Renal cortical epithelial cell (primary cell): ENCODE results near the gene SUCLG1. TPM values are rescaled to one million over a fixed set of nuclear protein-coding genes. Genes with fewer than 3 reads are reported as not detected.
A peak's percentile ranks its signal among the peaks of the same experiment; 100 is the strongest.

Experiments
- DNase-seq: peaks from one replicate; pipeline ENCODE4 v3.0.0-alpha.2; 2011; ENCODE audit warnings: low read depth
- total RNA-seq: library from RNA; depleted of rRNA; stranded (reverse); fragments of >200 nt; gene quantifications from 2 replicates; pipeline ENCODE4 v1.2.3, GENCODE V29; 2014

Gene SUCLG1
- total RNA-seq = 51.2 and 70.1 TPM in 2 replicates

- DNase-seq = peak; percentile 63
Measured at GRCh38 chr2:84459018-84459943, at the start of gene SUCLG1. Gene SUCLG1, minus strand, starts transcription at chr2:84459280. Its CDS starts 11 bp downstream, at chr2:84459269.

GRCh38 chr2:84498150-84498799 is 39.2 kb upstream of the SUCLG1 start:
- DNase-seq = no peak

GRCh38 chr2:84497285-84497684 is 38.2 kb upstream of the SUCLG1 start:
- DNase-seq = no peak

- no peak for DNase-seq
Measured at GRCh38 chr2:84496386-84496785, 37.3 kb upstream of the SUCLG1 start.

DNA sequence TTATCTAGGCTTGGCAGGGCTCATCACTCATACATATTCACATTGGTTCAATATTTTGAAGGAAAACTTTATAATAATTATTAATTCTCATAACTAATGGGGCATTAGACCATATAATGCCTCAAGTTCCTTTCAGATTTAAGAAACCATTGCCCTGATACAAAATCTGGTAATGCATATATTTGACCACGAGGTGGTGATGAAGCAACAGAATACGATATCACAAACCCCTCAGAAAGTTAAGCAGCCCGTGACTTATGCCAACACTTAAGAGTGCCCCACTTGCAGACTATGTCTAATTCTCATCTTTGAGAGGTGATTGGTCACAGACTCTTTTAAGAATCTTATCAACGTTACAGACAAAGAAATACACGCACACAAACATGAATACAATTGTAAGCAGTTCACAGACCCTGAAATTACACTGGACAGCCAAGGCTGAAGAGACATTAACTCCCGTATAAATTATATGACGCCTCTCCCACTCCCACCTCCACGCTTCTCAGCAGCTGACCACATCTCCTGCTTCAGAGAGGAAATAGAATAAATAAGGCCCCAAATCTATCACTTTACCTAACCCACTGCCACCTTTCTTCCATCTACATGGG is 36.6 kb upstream of the SUCLG1 start:
- peak; percentile 77 for DNase-seq

GRCh38 chr2:84494070-84494469 is 35.0 kb upstream of the SUCLG1 start:
- DNase-seq = no peak

GRCh38 chr2:84493514-84493913 is 34.4 kb upstream of the SUCLG1 start:
- peak; percentile 56 for DNase-seq

DNA sequence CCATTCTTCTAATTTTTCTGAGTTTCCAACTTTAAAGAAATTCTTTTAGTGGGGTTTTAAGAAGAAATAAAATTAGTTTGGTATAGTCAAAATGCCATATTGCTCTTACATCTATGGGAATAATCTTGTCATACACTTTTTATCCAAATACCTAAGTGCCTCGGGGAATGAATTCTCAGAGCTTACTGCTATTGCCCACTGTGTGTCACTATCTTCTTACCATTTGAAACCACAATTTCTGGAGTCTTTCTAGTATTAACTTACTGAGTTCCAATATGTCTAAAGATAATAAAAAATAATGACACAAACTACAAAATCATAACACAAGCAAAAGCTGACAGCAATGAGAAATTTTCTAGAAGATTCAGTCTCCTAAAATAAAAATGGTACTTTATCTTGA is 33.5 kb upstream of the SUCLG1 start:
- DNase-seq = no peak

GRCh38 chr2:84491741-84492140 is 32.7 kb upstream of the SUCLG1 start:
- DNase-seq = no peak

GRCh38 chr2:84491256-84491655 is 32.2 kb upstream of the SUCLG1 start:
- no peak for DNase-seq

GRCh38 chr2:84487298-84487996 is 28.4 kb upstream of the SUCLG1 start:
- DNase-seq = peak; percentile 29

- peak; percentile 98 for DNase-seq
Measured at GRCh38 chr2:84486441-84487115, 27.5 kb upstream of the SUCLG1 start.

GRCh38 chr2:84483320-84483719 is 24.2 kb upstream of the SUCLG1 start:
- no peak for DNase-seq

GRCh38 chr2:84482603-84483002 is 23.5 kb upstream of the SUCLG1 start:
- no peak for DNase-seq

- peak; percentile 42 for DNase-seq
Measured at GRCh38 chr2:84481702-84482101, 22.6 kb upstream of the SUCLG1 start.

DNA sequence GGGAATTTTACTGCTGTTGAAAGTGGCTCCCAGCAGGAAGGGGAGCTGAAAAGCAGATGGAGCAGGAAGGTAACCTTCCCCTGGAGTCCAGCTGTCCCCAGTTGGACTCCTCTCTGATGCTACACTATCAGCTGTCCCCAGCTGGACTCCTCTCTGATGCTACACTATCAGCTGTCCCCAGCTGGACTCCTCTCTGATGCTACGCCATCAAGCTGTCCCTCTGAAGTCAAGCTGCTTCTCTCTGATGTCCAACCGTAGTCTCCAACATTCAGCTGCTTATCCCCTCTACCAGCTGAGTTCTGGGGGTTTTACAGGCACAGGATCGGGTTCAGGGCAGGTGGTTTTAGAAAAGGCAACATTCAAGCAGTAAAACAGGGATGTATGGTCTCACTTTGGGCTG is 19.8 kb upstream of the SUCLG1 start:
- no peak for DNase-seq

- no peak for DNase-seq
Measured at GRCh38 chr2:84477886-84478285, 18.8 kb upstream of the SUCLG1 start.

- DNase-seq = no peak
Measured at GRCh38 chr2:84474176-84474575, 15.1 kb upstream of the SUCLG1 start.

DNA sequence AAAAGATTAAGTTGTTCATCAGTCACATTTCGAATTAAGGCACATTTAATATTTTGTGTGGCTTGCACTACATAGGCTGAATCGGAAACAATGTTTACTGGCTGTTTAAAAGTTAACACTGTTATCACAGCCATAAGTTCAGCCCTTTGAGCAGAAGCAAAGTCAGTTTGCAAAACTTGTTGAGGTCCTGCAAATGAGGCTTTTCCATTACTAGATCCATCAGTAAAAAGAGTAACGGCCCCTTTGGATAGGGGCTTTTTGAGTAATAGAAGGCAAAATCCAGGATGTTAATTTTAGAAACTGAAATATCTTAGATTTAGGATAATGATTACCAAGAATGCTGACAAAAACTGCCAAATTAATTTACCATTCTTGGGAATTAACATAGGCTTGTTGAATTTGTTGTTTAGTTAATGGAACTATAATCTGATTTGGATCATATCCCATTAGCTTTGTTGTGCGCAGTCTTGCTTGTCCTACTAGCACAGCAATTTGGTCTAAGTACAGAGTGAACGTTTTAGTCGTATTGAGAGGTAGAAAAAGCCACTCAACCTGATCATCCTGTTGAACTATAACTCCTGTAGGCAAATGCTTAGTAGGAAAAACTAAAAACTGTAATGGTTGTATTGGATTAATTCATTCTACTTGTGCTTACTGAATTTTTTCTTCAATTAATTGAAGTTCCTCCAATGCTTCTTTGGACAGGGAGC is 13.9 kb upstream of the SUCLG1 start:
- DNase-seq = peak; percentile 53

DNA sequence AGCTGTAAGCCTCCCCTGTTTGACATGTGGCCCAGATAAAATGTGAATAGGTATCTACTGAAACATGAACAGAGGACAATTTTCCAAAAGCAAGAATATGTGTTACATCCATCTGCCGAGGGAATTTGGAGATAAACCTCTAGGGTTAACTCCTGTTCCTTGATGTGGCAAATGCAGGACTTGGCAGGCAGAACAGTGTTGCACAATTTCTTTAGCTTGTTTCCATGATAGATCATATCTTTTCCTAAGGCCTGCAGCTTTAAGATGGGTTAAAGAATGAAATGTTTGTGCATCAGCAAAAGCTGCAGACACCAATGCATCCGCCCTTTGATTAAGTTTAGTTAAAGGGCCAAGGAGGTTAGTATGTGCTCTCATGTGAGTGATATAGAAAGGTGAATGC is 13.3 kb upstream of the SUCLG1 start:
- DNase-seq = peak; percentile 55

- DNase-seq = no peak
Measured at GRCh38 chr2:84467389-84467788, 8.3 kb upstream of the SUCLG1 start.
